ENCODE measurements around the gene IL36A.

The IL36A gene

DNA sequence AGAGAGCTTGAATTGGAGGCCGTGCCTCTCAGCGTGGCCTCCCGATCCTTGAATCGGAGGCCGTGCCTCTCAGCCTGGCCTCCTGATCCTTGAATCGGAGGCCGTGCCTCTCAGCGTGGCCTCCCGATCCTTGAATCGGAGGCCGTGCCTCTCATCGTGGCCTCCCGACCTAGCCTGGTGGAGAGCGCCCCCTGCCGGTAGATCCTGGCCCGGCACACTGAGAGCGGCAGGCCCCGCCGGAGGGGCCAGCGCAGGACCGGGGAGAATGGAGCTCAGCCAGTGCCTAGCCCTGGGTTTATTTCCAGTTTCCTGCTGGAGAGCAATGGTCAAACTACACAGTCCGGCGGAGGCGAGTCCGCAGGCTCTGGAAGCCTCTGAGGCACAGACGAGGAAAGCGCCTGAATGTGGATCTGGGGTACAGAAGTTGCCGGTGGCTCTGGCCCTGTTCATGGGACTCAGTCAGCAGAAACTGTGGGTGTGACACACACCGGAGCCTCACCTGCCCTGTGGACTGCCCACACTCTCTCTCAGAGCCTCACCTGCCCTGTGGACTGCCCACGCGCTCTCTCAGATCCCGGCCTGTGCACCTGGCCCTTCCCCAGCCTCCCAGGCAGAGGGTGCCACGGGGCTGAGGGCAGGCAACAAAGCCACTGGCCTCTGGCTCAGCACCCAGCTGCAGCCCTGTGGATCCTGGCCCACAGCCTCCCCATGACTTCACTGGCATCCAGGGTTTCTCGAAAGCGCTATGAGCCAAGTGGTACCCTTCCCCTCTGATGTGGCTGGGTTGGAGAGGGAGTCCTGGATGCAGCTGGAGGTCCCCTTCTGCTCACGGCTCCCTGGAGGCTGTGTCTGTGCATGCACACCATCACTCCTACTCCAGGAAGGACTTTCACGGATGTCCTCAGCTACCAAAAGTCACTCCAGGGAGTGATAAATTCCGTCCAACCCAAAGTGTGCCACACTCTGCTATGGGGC, 45.9 kb downstream of the IL36A start:
- no peak overlapping the region for H3K27ac ChIP-seq (ENCODE audit: low read depth, low read length)
- H3K27me3 ChIP-seq (ENCODE audit: insufficient read depth, low read length), result peaks cover 64% of the 10 kb centered on the region
- no peaks in the 10 kb centered on the region for H3K36me3 ChIP-seq (ENCODE audit: insufficient read depth, low read length)
- H3K4me3 ChIP-seq (ENCODE audit: low read depth, low read length), result no peak overlapping the region
- H3K4me1 ChIP-seq (ENCODE audit: control insufficient read depth, insufficient read depth, low read length, unreplicated experiment), result no peaks in the 10 kb centered on the region
- H2AFZ ChIP-seq (ENCODE audit: low read length, unreplicated experiment), result no peak overlapping the region
- no peaks in the 10 kb centered on the region for H3K79me2 ChIP-seq (ENCODE audit: control insufficient read depth, insufficient read depth, low read length, unreplicated experiment)

DNA sequence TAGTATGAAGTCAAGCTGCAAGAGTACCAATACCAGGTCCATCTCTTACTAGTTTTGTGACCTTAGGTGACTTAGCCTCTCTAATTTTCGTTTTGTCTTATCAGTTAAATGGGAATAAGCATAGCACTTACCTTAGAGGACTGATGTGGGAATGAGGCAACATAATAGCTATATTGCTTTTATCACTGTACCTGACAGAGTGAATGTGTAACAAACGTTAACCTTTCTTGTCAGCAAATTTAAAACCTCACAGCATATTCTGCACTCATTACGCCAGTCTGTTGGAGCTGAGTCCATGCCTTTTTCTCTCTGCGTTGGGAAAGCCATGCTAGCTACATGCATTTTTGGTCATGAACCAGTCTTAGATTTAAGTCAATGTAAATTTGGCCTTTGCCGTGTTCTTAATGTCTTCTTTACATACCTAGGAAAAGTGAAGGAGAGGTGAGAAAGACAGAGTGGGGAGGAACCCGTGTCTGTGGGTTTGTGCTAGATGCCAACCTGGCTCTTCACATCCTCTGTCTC, 47.2 kb downstream of the IL36A start, which contains the start of gene IL36B:
Gene IL36B (minus strand): TSS at position 472 of the 522 bp plus-strand sequence.
- Histone ChIP-seq H3K36me3 (ENCODE audit: insufficient read depth, low read length) (no peaks in the 10 kb centered on the region), H3K27me3 (ENCODE audit: insufficient read depth, low read length) (peaks cover 52% of the 10 kb centered on the region), H3K4me1 (ENCODE audit: control insufficient read depth, insufficient read depth, low read length, unreplicated experiment) (no peaks in the 10 kb centered on the region), H3K79me2 (ENCODE audit: control insufficient read depth, insufficient read depth, low read length, unreplicated experiment) (no peaks in the 10 kb centered on the region), H3K4me3 (ENCODE audit: low read depth, low read length) (no peak within 1 kb of the TSS), H3K27ac (ENCODE audit: low read depth, low read length) (no peak within 1 kb of the TSS), H2AFZ (ENCODE audit: low read length, unreplicated experiment) (no peak within 1 kb of the TSS)

DNA sequence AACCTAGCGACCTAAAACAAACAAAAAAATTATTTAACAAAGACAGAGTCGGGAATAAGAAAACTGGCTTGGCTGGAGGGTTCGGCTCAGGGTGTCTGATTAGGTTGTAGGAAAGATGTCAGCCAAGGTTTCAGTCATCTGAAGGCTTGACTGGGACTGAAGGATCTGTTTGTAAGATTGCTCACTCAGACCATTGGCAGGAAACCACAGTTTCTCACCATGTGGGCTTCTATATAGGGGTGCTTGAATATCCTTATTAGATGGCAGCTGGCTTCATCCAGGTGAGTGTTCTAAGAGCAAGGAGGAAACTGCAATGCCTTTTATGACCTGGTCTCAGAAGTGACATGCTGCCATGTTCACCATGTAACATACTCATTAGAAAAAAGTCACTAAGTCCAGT, 48.4 kb downstream of the IL36A start:
- Histone ChIP-seq H3K27me3 (ENCODE audit: insufficient read depth, low read length) (peaks cover 48% of the 10 kb centered on the region), H3K4me3 (ENCODE audit: low read depth, low read length) (no peak overlapping the region), H2AFZ (ENCODE audit: low read length, unreplicated experiment) (no peak overlapping the region), H3K4me1 (ENCODE audit: control insufficient read depth, insufficient read depth, low read length, unreplicated experiment) (no peaks in the 10 kb centered on the region), H3K79me2 (ENCODE audit: control insufficient read depth, insufficient read depth, low read length, unreplicated experiment) (no peaks in the 10 kb centered on the region), H3K27ac (ENCODE audit: low read depth, low read length) (no peak overlapping the region), H3K36me3 (ENCODE audit: insufficient read depth, low read length) (no peaks in the 10 kb centered on the region)

DNA sequence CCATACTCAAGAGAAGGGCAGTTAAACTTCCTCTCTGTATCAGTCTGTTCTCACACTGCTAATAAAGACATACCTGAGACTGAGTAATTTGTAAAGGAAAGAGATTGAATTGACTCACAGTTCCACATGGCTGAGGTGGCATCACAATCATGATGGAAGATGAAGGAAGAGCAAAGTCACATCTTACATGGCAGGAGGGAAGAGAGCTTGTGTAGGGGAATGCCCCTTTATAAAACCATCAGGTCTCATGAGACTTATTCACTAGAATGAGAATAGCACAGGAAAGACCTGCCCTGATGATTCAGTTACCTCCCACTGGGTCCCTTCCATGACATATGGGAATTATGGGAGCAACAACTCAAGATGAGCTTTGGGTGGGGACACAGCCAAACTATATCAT, 48.8 kb downstream of the IL36A start:
- Histone ChIP-seq H3K4me1 (ENCODE audit: control insufficient read depth, insufficient read depth, low read length, unreplicated experiment) (no peaks in the 10 kb centered on the region), H3K79me2 (ENCODE audit: control insufficient read depth, insufficient read depth, low read length, unreplicated experiment) (no peaks in the 10 kb centered on the region), H3K36me3 (ENCODE audit: insufficient read depth, low read length) (no peaks in the 10 kb centered on the region), H3K27ac (ENCODE audit: low read depth, low read length) (no peak overlapping the region), H2AFZ (ENCODE audit: low read length, unreplicated experiment) (no peak overlapping the region), H3K27me3 (ENCODE audit: insufficient read depth, low read length) (peaks cover 46% of the 10 kb centered on the region), H3K4me3 (ENCODE audit: low read depth, low read length) (no peak overlapping the region)

DNA sequence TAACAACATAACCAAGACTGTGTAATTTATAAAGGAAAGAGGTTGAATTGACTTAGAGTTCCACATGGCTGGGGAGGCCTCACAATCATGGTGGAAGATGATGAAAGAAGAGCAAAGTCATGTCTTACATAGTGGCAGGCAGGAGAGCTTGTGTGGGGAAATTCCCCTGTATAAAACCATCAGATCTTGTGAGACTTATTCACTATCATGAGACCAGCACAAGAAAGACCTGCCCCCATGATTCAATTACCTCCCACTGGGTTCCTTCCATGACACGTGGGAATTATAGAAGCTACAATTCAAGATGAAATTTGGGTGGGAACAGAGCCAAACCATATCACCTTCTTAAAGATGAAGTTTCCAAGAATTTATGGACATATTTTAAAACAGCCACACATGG, 51.3 kb downstream of the IL36A start:
- Histone ChIP-seq H3K36me3 (ENCODE audit: insufficient read depth, low read length) (no peaks in the 10 kb centered on the region), H3K79me2 (ENCODE audit: control insufficient read depth, insufficient read depth, low read length, unreplicated experiment) (no peaks in the 10 kb centered on the region), H3K4me1 (ENCODE audit: control insufficient read depth, insufficient read depth, low read length, unreplicated experiment) (no peaks in the 10 kb centered on the region), H3K4me3 (ENCODE audit: low read depth, low read length) (no peak overlapping the region), H3K27me3 (ENCODE audit: insufficient read depth, low read length) (peaks cover 38% of the 10 kb centered on the region), H2AFZ (ENCODE audit: low read length, unreplicated experiment) (no peak overlapping the region), H3K27ac (ENCODE audit: low read depth, low read length) (no peak overlapping the region)

DNA sequence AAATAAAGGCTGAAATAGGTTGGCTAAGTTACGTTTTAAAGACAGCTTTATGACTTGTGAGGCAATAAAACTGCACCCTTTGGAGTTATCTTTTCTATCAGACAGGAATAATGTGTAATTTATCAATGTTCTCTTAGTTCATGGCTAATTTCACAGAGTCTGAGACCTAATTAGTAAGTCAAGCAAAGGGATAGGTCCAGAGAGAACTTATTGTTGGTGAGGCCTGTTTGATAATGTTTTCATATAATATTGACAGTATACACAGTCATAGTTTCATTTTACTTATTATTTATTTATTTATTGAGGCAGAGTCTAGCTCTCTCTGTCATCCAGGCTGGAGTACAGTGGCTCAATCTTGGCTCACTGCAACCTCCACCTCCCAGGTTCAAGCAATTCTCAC, 51.9 kb downstream of the IL36A start:
- Histone ChIP-seq H3K27me3 (ENCODE audit: insufficient read depth, low read length) (peaks cover 38% of the 10 kb centered on the region), H3K27ac (ENCODE audit: low read depth, low read length) (no peak overlapping the region), H3K4me3 (ENCODE audit: low read depth, low read length) (no peak overlapping the region), H3K79me2 (ENCODE audit: control insufficient read depth, insufficient read depth, low read length, unreplicated experiment) (no peaks in the 10 kb centered on the region), H3K36me3 (ENCODE audit: insufficient read depth, low read length) (no peaks in the 10 kb centered on the region), H2AFZ (ENCODE audit: low read length, unreplicated experiment) (no peak overlapping the region), H3K4me1 (ENCODE audit: control insufficient read depth, insufficient read depth, low read length, unreplicated experiment) (no peaks in the 10 kb centered on the region)
